GM21576 (cell line): ENCODE data around the gene STRADB.
"Not testable (repeated sequence)": the region's sequence is repeated elsewhere in the genome, so short reads cannot be mapped to it uniquely, and the experiment has no call there.

ENCODE experiments used
- ATAC-seq: cut with Tn5 transposase; IDR thresholded peaks from one replicate; pipeline ENCODE4 v1.9.1; 2021; ENCODE audit warnings: mild to moderate bottlenecking, moderate library complexity; ENCODE audit not compliant: unreplicated experiment

Gene STRADB, protein sequence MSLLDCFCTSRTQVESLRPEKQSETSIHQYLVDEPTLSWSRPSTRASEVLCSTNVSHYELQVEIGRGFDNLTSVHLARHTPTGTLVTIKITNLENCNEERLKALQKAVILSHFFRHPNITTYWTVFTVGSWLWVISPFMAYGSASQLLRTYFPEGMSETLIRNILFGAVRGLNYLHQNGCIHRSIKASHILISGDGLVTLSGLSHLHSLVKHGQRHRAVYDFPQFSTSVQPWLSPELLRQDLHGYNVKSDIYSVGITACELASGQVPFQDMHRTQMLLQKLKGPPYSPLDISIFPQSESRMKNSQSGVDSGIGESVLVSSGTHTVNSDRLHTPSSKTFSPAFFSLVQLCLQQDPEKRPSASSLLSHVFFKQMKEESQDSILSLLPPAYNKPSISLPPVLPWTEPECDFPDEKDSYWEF

GRCh38 chr2:201451292-201452057 is at the start of gene STRADB, which contains the start of gene TRAK2:
Gene STRADB (plus strand): TSS chr2:201451740. CDS start chr2:201454841, 3,101 bp downstream.
Gene TRAK2 (minus strand): TSS chr2:201451458. CDS start chr2:201420507, 30,951 bp downstream.
- ATAC-seq = peak; percentile 96

DNA sequence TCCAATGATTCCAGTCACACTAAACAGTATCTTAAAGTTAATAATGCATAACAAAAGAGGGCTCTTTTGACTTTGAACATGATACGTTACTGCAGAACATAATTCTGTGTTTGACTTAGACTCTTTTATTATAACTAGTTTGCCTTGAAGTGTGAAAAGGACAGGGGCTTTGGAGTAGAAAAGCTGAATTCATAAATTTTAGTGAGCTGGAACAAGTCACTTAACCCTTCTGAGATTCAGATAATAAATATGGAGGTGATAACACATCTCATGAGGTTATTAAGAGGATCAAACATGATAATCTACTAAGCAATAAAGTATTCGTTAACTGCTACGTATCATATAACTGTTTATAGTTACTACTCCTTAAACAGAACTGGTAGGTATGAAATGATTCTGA is 49.7 kb upstream of the STRADB start:
- no peak for ATAC-seq

DNA sequence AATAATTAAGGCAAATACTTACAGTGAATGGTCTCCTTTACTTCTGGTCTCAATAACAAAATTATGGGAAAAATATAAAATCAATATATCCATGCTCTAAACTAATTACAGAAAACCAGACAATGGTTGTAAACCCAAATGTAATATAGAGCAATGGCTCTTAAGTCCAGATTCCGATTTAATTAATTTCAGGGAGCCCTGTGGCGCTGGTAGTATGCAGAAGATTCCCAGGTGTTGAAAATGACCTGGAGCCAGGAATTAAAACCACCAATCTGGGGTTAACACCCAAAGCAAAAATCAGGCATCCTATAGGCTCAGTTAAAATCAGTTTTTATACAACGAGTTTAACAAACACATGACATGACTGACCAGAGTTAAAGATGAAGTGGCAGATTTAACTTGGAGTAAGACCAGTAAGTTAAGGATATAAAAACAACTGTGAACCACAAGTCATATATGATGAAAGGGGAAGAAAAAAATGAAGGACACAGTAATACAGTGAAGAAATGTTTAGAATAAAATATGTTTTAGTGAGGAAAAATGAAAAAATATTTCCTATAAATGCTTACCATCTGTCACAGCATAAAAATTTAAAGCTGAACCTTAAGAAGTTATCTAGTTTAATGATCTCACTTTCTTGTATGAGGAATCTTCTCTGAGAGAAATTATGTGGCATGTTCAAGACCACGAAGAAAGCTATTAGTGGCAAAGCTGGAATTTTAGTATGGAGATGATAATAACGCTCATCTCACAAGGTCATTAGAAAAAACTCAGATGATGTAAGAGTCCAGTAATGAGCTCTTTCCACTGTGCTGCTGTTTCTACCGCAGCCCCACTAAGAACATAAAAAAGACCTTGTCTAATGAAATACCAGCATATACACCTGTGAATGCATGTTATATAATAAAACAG is 48.6 kb upstream of the STRADB start:
- no peak for ATAC-seq

- ATAC-seq = no peak
These were observed 47.7 kb upstream of the STRADB start for GRCh38 chr2:201403880-201404279.

DNA sequence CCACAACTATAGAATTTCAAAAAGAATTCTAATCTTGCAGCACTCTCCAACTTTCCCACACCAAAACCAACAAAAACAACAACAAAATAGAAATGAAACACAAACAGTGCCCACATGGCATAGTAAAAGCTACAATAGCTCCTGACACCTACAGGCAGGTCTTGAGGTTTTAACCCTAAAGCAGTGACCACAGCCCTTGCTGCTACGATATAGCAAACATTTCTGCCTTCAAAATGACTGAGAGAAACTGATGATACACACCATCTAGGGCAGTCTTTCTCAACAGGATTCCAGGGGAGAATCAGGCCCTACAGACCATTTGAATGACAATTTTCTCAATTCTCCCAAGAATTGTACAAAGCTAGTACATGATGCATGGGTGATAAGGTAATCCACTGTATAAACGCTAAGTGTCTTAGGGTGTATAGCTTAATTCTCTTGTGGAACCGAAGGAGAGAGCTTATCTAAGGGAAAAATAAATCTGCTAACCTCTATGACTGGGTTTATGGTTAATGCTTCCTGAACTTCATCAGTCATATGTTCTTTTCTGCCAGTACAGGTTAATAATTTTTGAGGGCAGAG is 46.8 kb upstream of the STRADB start:
- ATAC-seq = no peak

- ATAC-seq = no peak
These were observed 45.4 kb upstream of the STRADB start for GRCh38 chr2:201406077-201406662.

- ATAC-seq = no peak
These were observed 44.3 kb upstream of the STRADB start for GRCh38 chr2:201407265-201407664.

DNA sequence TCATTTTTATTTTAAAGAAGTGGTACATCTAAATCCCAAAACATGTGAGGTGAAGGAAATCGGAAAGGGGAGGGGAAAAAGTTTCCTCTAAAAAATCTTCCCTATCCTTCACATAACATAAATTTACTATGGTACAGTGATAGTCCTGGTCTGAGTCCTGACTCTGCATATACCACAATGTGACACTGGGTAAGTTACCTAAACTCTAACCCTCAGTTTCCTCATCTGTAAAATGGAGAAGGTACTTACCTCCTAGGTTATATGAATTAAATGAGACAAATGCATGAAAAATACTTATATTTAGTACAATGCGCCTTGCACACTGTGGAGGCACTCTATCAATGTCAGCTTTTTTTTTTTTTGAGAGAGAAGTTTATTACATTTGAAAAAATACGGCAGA is 42.6 kb upstream of the STRADB start:
- no peak for ATAC-seq

- no peak for ATAC-seq
These were observed 40.1 kb upstream of the STRADB start for GRCh38 chr2:201411421-201411820.

DNA sequence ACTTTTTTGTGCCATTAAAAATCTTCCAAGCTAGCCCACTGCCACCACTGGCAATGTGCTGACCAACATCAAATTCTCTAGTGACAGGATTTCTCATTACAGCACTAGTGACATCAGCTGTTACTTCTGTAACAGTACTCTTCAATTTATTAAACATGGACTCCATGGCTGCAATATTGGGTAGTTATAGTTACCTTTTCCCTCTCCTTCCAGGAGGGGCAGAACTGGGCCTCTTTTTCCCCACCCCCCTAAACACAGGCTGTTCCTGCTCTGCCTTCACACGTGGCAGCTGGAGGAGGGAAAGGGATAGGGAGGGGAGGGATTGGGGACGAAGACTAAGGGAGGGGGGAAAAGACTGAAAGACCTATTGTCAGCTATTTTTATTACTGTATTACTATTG is 38.4 kb upstream of the STRADB start:
- ATAC-seq = no peak

- ATAC-seq = no peak
These were observed 38.0 kb upstream of the STRADB start for GRCh38 chr2:201413552-201413951.

- peak; percentile 87 for ATAC-seq
These were observed 37.2 kb upstream of the STRADB start for GRCh38 chr2:201414099-201415023.

GRCh38 chr2:201415149-201415548 is 36.4 kb upstream of the STRADB start:
- ATAC-seq = no peak

- ATAC-seq = no peak
These were observed 32.4 kb upstream of the STRADB start for GRCh38 chr2:201419057-201419635.

DNA sequence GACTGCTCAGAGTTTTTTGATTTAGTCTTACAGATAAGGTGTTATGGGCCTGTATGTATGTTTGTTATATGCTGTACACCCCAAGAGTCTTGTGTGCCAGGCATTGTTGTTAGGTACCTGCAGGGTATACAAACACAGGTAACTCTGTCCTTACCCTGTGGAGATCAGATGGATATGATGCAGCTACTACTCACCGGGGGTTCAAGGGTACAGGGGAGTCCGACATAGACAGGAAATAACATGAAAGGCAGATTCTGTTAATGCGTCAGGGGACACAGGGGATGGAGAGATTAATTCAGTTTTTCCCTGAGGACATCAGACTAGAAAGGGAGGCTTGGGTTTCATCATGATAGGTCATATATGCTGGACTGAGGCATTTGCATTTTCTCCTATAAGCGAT is 31.6 kb upstream of the STRADB start:
- ATAC-seq = no peak

DNA sequence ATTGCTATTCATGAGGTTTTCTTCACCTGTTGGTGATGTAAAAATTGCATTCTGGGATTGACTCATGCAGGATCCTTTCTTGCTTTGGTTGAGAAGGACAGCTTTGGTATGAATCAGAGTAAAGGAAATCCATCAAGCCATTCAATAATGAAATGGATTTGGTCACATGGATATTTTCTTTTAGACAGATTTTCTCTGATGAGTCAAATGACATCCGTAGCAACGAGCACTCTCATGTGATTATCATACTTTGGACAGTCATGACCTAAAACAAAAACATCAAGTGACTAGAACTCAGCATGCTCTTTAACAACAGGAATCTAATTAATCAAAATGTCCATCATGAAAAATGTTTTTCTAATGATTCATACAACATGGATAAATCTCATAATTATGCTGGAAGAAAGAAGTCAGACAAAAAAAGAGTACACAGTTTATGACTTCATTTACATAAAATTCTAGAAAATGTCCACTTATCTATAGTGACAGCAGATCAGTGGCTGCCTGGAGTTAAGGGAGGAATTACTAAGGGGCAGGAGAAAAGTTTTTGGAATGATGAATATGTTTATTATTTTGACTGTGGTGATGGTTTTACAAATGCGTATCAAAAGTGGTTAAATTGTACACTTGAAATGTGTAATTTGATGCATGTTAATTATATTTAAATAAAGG is 31.0 kb upstream of the STRADB start:
- no peak for ATAC-seq

DNA sequence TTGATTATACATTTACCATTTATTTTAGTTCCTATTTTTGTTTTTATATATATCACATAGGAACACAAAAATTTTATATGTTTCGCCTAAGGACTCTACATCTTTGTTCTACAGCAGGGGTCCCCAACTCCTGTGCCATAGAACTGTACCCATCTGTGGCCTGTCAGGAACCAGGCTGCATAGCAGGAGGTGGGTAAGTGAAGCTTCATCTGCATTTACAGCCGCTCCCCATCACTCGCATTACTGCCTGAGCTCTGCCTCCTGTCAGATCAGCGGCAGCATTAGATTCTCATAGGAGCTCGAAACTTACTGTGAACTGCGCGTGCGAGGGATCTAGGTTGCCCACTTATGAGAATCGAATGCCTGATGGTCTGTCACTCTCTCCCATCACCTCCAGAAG is 25.6 kb upstream of the STRADB start:
- no peak for ATAC-seq

GRCh38 chr2:201428366-201428765 is 23.2 kb upstream of the STRADB start:
- ATAC-seq = not testable (repeated sequence)
